GM19395 (cell line): ENCODE measurements around the gene LACTB.

Experiments
- ATAC-seq: cut with Tn5 transposase; IDR thresholded peaks from one replicate; pipeline ENCODE4 v1.9.1; 2021; ENCODE audit warnings: mild to moderate bottlenecking, moderate library complexity; ENCODE audit not compliant: unreplicated experiment

Gene LACTB

DNA sequence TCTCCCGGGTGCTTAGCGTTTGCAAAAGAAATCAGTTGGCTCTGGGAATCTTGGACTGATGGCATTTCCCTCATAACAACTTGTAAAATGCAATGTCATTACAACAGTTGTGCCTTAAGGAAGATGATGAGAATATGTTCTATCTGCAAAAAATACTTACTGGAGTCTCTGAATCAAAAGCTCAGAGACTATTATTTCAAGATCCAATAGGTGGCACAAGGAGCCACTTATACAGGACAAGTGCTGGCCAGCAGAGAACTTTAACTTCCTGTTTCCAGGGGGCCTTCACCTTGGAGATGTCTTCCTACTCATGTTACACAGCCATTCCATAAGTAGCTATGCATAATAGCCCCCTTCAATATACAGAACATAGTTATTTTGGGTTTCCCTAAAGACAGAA is 44.6 kb downstream of the LACTB start:
- ATAC-seq: no peak

DNA sequence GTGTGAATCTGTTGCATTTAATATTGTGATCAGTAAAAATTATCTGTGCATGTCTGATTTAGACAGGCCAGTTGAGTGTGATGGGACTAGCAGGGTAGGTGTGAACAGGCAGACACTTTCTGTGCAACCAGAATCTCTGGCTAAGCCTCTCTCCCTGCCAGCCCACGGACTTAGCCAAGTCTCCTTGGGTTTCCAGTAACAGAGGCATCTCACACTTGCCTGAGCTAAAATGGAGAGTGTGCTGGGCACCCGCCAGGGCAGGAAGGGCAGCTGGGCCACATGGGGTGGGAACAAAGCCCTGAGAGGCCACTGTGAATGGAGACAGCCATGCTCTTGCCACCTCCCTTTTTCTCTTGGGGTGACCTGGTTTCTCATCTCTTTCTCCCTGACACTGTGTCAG is 48.1 kb downstream of the LACTB start:
- ATAC-seq: no peak

DNA sequence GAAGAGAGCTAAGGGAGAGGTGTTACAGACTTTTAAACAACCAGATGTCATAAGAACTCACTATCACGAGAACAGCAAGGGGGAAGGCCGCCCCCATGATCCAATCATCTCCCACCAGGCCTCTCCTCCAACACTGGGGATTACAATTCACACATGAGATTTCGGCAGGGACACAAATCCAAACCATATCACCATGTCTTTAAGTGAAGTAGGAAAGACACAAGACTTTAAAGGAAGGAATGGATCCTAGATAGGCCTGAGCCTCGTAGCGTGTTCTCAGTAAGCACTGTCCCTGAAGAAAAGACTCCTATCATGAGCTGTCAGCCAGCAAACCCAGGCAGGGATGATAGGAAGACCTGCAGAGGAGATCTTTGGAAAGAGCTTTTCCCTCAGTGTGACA is 50.7 kb downstream of the LACTB start:
- no peak for ATAC-seq

DNA sequence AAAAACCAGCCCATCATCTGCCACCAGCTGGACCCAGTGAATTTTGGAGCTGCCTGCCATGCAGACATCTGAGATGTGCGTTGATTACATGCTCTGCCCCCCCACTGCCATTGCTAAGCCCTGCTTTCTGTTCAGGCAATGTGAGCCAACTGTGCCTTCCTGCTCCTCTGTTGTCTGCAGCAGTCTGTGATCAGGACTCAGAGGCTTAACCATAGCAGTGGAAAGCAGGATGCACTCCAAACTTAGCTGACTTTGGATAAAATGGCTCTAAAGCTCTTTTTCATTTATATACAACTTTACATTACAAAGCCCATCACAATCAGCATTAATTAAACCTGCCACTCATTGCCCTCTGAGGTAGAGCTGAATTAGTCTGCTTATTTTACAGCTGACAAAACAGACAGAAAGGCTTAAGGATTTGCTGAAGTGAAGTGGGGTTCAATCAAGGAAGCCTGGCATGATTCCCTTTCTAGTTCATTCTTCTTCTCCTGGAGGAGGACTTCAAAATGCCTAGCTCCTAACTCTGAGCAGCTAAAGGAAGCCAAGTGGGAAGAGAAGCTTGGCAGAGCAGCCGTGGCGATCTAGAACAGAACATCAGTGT is 51.3 kb downstream of the LACTB start:
- no peak for ATAC-seq

DNA sequence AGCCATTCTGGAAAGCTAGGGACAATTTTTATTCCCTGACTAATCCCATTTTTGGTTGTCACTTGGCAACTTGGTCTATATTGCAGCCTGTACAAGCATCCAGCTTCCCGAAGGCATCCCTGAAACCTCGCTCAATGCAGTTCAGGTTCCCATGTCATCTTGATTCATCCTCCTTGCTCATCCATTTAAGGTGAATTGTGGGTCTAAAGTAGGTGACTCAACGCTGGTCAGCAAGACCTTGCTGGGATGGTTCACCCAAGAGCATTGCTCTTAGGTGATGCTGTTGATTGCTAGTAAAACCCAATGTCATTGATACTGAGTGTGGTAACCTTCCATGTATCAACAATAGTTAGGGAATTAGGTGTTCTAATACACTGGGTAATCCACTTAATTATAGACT is 54.6 kb downstream of the LACTB start:
- no peak for ATAC-seq

DNA sequence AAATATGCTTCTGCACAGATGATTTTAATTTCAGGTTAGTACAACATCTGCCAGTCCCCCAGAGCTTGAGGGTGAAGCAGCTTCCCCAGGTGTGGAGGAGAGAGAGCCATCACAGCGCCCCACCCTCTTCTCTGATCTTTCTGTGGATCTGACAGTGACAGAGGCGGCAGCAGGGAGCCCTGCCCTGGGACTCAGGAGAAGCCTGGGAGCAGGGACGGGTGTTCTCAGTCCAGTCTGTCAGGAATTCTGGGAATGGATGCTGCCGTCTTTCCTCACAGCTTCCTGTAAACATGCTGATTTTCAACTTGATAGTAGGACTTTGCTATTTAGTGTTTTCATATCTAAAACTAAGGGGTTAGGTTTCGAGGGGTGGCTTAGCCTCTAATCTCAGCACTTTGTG is 56.4 kb downstream of the LACTB start:
- no peak for ATAC-seq

DNA sequence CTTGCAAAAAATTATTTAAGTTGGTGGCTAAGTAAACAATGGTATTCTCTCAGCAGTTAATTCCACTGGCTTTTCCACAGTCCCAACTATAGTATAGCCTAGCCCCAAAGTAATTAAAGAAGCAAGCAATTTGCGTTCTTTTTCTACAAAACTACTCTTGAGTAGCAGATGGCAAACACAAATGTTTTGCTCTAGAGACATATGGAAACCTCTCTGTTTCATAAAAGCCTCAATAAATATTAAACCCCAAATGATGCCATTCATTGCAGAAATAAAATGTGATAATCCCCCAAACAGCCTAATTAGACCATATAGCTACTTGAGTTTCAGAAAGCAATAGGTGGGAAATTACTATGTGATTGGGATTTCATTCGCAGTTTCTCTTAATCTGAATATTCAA is 59.1 kb downstream of the LACTB start:
- ATAC-seq: no peak

DNA sequence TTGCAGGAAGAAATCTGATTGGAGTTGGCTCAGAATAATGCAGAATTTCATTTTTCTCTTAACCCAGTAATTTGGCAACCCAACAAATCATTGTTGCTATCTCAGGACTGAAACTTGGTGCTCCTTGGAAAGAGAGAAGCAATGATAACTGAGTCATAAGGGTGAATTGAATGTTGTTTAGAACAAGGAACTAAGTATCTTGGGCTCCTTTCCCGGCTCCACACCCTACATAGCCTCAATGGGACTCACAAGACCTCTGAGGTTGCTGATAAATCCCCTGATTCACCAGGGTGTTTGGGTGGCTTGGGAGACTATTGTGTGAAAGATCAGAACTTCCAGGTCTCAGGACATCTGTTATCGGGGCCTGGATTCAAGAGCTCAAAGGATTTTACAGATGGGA is 60.0 kb downstream of the LACTB start:
- no peak for ATAC-seq

DNA sequence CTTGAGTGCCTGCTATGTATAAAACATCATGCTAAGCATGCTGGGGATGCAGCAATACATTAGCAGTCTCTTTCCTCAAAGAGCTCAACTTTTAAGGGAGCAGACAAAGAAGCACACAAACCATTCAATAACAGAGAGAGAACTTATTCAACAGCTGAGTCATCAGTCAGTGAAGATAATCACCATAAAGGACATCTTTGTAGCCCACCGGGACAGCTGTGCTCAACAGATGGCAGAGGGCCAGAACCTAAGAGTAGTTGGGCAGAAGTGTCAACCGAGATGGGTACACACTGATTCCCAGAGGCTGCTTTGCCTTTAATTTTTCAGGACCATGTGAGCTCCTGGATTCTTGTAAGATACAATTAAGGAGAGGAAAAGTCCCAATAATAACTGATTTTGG is 63.5 kb downstream of the LACTB start:
- no peak for ATAC-seq

DNA sequence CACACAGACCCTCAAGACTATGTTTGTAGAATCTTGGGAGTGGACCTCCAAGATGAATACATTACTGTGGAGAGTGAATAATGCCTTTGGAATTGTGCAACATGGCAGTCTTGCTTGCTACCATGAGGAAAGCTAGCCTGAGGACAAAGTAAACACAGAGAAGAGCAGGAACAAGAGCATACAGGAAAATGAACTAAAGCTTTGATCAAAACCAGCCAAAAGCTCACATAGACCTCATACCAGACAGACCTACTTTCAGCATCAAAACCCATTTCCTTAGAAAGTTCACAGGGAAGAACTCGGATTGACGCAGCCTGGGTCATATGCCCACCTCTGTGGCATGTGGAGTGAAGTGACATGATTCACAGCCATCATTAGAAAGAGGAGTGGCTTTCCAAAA is 64.4 kb downstream of the LACTB start:
- ATAC-seq: no peak

DNA sequence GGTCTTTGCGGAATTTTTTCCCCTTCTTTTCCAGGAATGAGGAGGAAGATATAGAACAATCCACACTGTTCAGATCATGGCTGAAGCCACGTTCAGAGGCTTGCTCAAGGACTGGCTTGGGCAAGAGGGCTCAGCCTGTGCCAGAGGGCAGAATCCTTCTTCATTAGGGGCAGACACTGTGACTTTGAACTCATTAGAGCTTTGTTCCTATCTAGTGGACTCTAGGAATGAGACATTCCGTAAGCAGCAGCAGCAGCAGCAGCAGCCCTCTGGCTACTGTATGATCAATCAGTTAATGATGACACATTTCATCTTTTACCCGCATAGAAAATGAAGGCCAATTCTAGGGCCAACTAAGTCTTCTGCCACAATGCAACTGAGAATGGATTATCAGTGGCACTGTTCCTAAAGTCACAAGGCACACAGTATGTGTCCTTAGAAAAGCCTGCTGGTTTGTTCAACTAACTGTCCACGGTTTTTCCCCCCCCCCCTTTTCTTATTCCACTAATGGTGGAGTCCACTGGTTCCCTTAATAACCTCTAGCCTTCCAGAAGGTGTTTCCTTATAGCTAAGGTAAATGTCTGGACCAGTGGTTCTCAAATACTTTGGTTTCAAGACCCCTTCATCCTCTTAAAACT is 66.0 kb downstream of the LACTB start:
- no peak for ATAC-seq

DNA sequence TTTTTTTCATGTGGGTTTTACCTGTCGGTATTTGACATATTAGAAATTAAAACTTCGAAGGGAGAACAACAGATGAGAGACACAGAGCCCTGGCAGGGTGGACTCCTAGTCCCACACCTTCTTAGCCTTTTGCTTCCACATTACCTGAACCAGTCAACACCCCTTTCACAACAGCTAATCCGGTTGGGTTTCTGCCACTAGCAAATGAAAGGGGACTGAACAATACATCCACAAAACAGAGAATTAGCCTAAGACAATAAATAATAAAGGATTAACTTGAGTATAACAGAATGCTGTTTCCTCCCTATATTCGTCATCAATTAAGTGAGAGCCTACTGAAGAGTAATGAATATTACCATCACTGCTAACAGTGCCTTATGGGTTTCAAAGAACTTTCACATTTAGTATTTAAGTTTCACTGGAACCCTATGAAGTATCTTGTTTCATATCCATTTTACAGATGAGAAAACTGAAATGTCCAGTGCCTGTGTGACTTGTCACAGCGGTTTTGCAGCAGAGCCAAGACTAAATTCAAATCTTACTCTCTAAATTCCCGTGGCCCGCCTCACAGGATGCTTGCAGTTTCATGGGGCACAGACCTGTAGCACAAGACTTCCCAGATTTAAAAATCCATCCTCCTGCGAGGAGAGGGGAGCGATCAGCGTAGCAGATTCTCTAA is 66.7 kb downstream of the LACTB start:
- peak; percentile 28 for ATAC-seq

DNA sequence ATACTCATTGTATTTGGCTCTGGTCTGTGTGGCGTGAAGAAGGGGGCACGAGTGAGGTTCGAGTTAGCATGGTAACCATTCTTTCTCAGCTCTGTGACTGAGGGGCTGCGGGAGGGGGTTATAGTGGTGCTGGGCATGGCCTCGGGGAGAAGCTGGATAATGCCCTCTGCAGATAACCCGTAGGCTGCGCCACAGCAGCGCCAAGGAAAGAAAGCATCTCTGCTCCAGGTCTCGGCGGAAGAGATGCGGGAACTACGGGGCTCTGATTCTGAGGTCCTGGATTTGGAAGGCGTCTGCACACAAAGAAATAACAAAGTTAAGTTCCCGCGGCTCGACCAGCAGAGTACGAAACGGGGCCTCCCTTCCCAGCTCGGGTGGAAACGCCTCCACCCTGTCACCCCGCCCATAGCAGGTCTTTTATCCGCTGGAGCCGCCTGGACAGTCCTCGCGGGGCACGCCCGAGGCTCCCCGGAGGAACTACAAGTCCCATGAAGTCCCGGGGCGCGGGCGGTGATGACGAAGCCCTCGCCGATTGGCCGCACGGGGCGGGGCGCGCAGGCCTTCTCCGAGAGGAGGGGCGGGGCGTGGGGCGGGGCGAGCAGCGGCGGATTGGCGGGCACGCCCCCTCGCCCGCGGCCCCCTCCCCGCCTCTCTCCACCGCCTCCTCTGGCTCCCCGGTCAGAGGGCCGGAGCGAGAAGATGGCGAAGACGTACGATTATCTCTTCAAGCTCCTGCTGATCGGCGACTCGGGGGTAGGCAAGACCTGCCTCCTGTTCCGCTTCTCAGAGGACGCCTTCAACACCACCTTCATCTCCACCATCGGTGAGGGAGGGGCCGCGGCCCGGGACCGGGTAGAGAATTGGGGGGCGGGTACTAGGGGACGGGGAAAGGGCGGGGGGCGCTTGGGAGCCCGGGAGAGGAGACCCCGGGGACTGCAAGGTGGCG is 67.5 kb downstream of the LACTB start, which contains the start of gene RAB8B:
Gene RAB8B, plus strand, starts transcription at position 681 of the 946 bp plus-strand sequence. Its CDS starts 19 bp downstream, at position 700.
- peak; percentile 70 for ATAC-seq

DNA sequence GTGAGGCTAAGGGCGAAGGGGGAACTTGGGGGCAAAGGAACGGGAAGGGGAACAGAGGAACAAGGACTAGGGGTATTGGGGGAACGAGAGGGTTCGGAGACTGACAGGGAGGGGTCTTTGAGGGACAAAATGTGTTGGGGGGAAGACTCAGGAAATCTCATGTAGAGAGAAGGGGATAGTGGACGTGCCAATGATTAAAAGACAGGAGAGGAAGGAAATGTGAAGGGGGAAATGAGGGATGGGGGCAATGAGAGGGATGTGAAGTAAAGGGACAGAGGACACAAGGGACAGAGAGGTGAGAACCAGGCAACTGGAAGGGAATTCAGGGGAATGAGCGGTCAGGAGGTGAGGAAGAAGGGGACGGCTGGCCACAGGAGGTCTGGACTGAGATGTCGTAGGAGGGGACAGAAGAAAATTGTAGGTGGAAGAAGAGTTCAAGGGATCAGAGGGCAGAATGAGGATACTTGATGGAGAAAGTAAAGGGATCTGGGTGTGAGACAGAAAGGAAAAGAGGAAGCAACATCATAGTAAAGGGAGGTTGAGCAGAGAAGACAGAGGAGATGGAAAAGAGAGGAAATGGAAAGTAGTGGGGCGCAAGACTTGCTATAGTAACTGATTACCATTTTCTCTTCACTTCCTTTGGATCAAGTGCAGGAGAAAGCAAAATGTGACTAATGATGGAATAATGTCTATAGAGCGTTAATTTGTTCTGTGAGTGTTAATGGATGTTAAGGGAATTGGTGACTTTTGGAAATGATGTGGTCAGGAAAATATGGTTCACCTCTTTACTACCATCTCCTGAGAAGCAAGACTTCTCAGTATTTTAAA is 68.5 kb downstream of the LACTB start:
- ATAC-seq: no peak

DNA sequence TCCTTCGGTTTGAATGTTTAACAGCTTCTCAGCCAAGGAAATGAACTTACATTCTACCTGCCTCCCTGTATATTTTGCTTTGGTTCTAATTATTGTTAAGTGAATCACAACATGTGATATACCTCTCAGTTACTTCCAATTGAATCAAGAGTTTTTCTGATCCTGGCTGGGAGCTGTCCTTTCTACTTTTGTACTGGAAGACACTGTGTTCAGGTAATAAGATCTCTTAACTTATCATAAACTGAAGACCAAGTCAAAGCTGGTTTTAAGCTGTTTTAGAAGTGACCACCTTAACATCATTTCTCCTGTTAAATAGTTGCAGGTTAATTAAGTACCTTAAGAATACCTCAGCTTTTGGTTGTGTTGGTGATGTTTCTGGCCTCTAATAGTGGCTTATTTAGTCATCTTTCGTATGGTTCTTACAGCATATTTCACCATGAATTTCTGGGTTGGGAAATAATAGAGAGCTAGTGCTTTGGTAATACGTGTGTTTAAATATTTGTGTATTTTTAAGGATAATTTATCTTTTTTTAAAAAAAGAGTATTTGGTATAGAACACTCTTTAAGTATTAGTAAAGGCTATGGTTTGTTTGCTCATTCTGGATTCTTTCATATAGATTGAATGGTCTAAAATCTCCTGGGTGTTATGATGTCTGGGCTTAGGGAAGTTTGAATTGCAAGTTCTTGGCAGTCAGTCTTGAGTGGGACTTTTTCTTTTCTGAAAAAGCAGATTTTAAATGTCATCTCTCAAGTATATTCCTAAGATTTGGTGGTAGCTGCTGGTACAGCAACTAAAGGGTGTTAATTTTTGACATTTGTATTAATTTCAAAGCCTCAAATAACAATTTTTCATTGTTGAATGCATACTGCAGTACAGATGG is 69.3 kb downstream of the LACTB start:
- ATAC-seq: no peak
